ENCODE data around the gene NHSL1. TPM values are rescaled to one million over a fixed set of nuclear protein-coding genes. Genes with fewer than 3 reads are reported as not detected.

NHSL1 gene
- total and polyA plus RNA-seq, 9 of the 15 experiments (the other 6 are each of a cell fraction or from before 2014, with no cell fraction given): 0.09 to 0.20 TPM; not detected in 7

GRCh38 chr6:138403801-138404665 lies 95.3 kb downstream of the NHSL1 start, which contains the start of gene HEBP2 (continued):
- TF ChIP-seq HINFP (tag; conservative IDR thresholded peaks at IDR 0.05; ENCODE audit: low read depth) (no peak), ELF2 (CRISPR knock-in tag; IDR thresholded peaks at IDR 0.05) (peak; percentile 69), RFX1 (IDR thresholded peaks at IDR 0.05) (no peak), ZFP1 (CRISPR knock-in tag; IDR thresholded peaks at IDR 0.05) (no peak), ZC3H11A (IDR thresholded peaks at IDR 0.05; ENCODE audit: low read depth, low read length) (no peak), ZNF639 (CRISPR knock-in tag; conservative IDR thresholded peaks at IDR 0.05 in 1 of 2, IDR thresholded peaks at IDR 0.05 in 1 of 2) (peak in 1 of 2 experiments; percentile 31; a peak in 1 of 4 replicates), MYC (IDR thresholded peaks at IDR 0.05; ENCODE audit: low read depth, low read length) (peak; percentile 82), MYC (CRISPR knock-in tag; IDR thresholded peaks at IDR 0.05; ENCODE audit: borderline replicate concordance, low read depth) (no peak), ZKSCAN1 (IDR thresholded peaks at IDR 0.05; ENCODE audit: low read depth, low read length) (peak; percentile 19; the same call in 1 of the 2 replicates), KAT7 (CRISPR knock-in tag; IDR thresholded peaks at IDR 0.05; ENCODE audit: borderline replicate concordance) (peak; percentile 70; the same call in 1 of the 2 replicates), SIX5 (IDR thresholded peaks at IDR 0.05; ENCODE audit: borderline replicate concordance in 1 of 2, insufficient read depth in 1 of 2, low read depth in 1 of 2, low read length in 2 of 2) (no peak), MTA3 (IDR thresholded peaks at IDR 0.05; ENCODE audit: borderline replicate concordance) (peak; percentile 85), ZNF24 (IDR thresholded peaks at IDR 0.05) (no peak; the same call in 1 of the 2 replicates), BACH1 (tag; IDR thresholded peaks at IDR 0.05) (no peak), NFRKB (IDR thresholded peaks at IDR 0.05; ENCODE audit: low read depth) (no peak), ATF6 (CRISPR knock-in tag; IDR thresholded peaks at IDR 0.05) (no peak), ARHGAP35 (IDR thresholded peaks at IDR 0.05; ENCODE audit: partially characterized antibody) (no peak), BRCA1 (IDR thresholded peaks at IDR 0.05) (no peak), BRCA1 (CRISPR knock-in tag; IDR thresholded peaks at IDR 0.05) (no peak), VEZF1 (CRISPR knock-in tag; IDR thresholded peaks at IDR 0.05) (peak; percentile 96), BRD4 (IDR thresholded peaks at IDR 0.05) (no peak), PYGO2 (tag; IDR thresholded peaks at IDR 0.05) (no peak)

All from K562 (cell line).